Smooth muscle cell of the pulmonary artery (primary cell): ENCODE results near the gene RNASEH2A. TPM values are rescaled to one million over a fixed set of nuclear protein-coding genes. Genes with fewer than 3 reads are reported as not detected.

Source experiments
- total RNA-seq: library from RNA; depleted of rRNA; stranded (reverse); fragments of >200 nt; gene quantifications from 2 replicates; pipeline ENCODE4 v1.2.3, GENCODE V29; 2014

RNASEH2A gene
- 8.8 and 9.9 TPM in 2 replicates for total RNA-seq

GRCh38 chr19:12806242-12807081 lies at the start of gene RNASEH2A:
Gene RNASEH2A, plus strand, starts transcription at chr19:12806584. Its CDS starts 90 bp downstream, at chr19:12806674.

DNA sequence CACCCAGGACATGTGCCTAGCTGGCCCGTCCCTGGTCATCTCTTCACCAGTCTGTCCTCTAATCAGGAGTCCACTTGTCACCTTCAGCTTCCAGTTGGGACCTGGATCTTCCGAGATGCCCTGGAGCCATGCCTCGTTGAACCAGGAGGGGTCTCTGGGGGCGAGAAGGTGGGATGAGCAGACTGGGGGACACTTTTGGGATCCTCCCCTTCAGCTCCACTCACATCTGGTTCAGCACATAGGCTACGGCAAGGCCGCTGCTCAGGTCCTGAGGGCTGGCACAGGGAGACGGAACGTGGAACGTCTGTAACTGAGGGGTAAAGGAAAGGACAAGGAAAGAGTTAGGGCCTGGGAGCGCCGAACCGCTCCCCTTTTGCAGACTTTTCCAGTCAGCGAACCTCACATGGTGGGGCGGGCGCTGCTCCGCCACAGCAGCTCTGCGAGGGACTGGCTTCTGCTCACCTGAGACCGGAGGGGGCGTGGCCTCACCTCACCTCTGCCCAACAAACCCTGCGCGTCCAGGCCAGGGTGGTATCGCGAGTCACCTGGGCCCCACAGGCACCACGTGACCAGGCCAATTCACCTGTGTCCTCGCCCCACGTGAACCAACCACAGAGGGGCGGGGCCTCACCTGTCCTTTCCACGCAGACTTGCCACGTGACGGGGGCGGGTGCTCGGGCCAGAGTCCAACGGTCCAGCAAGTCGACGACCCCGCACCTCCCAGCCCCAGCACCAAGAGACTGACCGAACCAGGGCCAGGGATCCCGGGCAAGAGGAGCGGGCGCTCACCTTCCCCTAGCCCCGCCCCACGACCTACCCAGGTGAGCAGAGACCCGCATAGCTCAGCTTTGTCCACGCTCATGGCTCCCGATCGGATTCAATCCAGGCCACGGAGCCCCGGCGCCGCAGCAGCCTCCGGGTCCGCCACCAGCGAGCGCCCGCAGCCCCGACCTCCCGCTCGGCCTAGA lies 31.5 kb upstream of the RNASEH2A start, which contains the start of gene HOOK2:
Gene HOOK2 (minus strand): TSS at position 965 of the 968 bp plus-strand sequence. CDS start 103 bp downstream, at position 862.

GRCh38 chr19:12791345-12792050 lies 14.9 kb upstream of the RNASEH2A start, which contains the start of gene JUNB:
Gene JUNB, plus strand, starts transcription at chr19:12791486. Its CDS starts 286 bp downstream, at chr19:12791772.

DNA sequence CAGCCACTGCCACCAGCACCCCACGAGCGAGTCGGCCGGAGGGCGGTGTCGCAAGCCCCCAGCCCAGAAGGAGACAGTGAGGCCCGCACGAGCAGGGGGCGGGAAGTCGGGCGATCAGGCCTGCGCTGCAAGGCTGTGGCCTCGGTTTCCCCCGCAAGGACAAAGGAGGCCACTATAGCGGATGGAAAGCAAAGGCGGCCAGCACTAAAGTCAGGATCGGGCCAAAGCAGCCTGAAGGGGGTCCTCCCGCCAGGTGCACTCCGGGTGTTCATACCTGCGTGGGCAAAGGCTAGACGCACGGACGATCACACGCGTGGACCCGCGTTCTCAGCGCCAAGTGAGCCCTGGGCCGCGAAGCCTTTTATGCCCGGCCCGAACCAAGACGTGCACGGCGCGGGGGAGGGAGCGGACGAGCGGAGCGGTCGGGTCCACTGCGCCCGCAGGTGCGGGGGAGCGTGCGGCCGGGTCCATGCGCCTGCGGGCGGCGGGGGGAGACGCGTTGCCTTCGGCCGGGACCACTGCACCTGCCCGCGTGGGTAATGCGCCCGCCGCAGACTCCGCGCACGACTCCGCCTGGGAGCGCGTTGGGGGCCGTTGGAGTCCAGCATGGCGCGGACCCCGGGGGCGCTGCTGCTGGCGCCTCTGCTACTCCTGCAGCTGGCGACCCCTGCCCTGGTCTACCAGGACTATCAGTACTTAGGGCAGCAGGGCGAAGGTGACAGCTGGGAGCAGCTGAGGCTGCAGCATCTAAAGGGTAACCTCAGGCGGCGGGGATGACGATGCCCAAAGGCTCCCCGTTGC lies 4.7 kb upstream of the RNASEH2A start, which contains the start of the genes PRDX2 and THSD8:
Gene PRDX2 (minus strand): TSS at position 335 of the 801 bp plus-strand sequence. CDS start 539 bp downstream, outside the sequence.
Gene THSD8 (plus strand): TSS at position 604 of the 801 bp plus-strand sequence. CDS start 3 bp downstream, at position 607.

DNA sequence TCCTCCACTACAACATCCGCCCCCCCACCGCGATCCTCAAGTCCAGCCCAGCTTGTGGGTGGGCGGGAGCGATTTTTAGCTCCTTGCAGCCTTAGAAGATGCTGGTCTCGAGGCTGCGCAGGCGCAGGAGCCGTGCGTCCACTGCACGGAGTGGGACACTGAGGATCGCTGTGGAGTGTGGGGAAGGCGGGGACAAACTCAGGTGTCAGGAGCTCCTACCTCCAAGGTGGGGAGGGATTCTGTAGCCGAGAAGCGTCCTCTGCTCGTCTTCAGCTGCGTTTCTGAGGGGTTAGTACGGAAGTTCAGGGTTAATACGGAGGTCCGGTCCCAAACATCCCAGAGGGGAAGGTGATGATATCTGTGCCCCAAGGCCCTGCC lies 28.2 kb downstream of the RNASEH2A start, which contains the start of gene RTBDN:
Gene RTBDN (minus strand): TSS at position 14 of the 378 bp plus-strand sequence. CDS start 4,600 bp downstream, outside the sequence.

GRCh38 chr19:12838182-12838885 lies 31.9 kb downstream of the RNASEH2A start, which contains the start of gene MAST1:
Gene MAST1, plus strand, starts transcription at chr19:12838515. Its CDS starts 58 bp downstream, at chr19:12838573.

Other genes with a start within 250 kb of the RNASEH2A start
- 7.3 and 9.6 TPM in 2 replicates for gene ZNF490, start 195.8 kb upstream of the RNASEH2A start, total RNA-seq
- 13.7 and 15.4 TPM in 2 replicates for gene ZNF791, start 195.7 kb upstream of the RNASEH2A start, total RNA-seq
- 60.0 and 60.9 TPM in 2 replicates for gene MAN2B1, start 139.8 kb upstream of the RNASEH2A start, total RNA-seq
- 8.8 and 9.8 TPM in 2 replicates for gene WDR83, start 139.8 kb upstream of the RNASEH2A start, total RNA-seq
- 58.8 and 66.5 TPM in 2 replicates for gene DHPS, start 124.7 kb upstream of the RNASEH2A start, total RNA-seq
- gene GNG14, start 118.6 kb upstream of the RNASEH2A start, total RNA-seq: not detected in 2 replicates
- gene FBXW9, start 110.0 kb upstream of the RNASEH2A start, total RNA-seq: 5.5 and 6.4 TPM in 2 replicates
- 50.6 and 71.6 TPM in 2 replicates for gene TNPO2, start 82.7 kb upstream of the RNASEH2A start, total RNA-seq
- gene TRIR, start 71.9 kb upstream of the RNASEH2A start, total RNA-seq: 78.1 and 93.8 TPM in 2 replicates
- gene GET3, start 69.1 kb upstream of the RNASEH2A start, total RNA-seq: 61.8 and 67.5 TPM in 2 replicates
- gene BEST2, start 54.8 kb upstream of the RNASEH2A start, total RNA-seq: not detected in 2 replicates
- 18.5 and 26.7 TPM in 2 replicates for gene HOOK2, start 31.0 kb upstream of the RNASEH2A start, total RNA-seq
- 77.3 and 101 TPM in 2 replicates for gene JUNB, start 15.1 kb upstream of the RNASEH2A start, total RNA-seq
- 188 and 217 TPM in 2 replicates for gene PRDX2, start 4.8 kb upstream of the RNASEH2A start, total RNA-seq
- 0.13 TPM in 1 of 2 replicates, not detected in the other for gene THSD8, start 4.5 kb upstream of the RNASEH2A start, total RNA-seq
- not detected in 2 replicates for gene RTBDN, start 28.0 kb downstream of the RNASEH2A start, total RNA-seq
- 0.07 and 0.36 TPM in 2 replicates for gene MAST1, start 31.9 kb downstream of the RNASEH2A start, total RNA-seq
- 40.5 and 57.0 TPM in 2 replicates for gene DNASE2, start 74.9 kb downstream of the RNASEH2A start, total RNA-seq
- gene KLF1, start 80.6 kb downstream of the RNASEH2A start, total RNA-seq: not detected in 2 replicates
- 16.0 and 23.4 TPM in 2 replicates for gene GCDH, start 84.6 kb downstream of the RNASEH2A start, total RNA-seq
- gene SYCE2, start 112.7 kb downstream of the RNASEH2A start, total RNA-seq: 0.07 and 0.23 TPM in 2 replicates
- 71.0 and 86.5 TPM in 2 replicates for gene FARSA, start 127.1 kb downstream of the RNASEH2A start, total RNA-seq
- gene CALR, start 132.0 kb downstream of the RNASEH2A start, total RNA-seq: 1,777 and 1,839 TPM in 2 replicates
- 108 and 160 TPM in 2 replicates for gene RAD23A, start 139.3 kb downstream of the RNASEH2A start, total RNA-seq
- 9.5 and 12.9 TPM in 2 replicates for gene GADD45GIP1, start 150.6 kb downstream of the RNASEH2A start, total RNA-seq
- gene DAND5, start 163.0 kb downstream of the RNASEH2A start, total RNA-seq: 0.07 and 0.13 TPM in 2 replicates
- 125 and 151 TPM in 2 replicates for gene NFIX, start 188.9 kb downstream of the RNASEH2A start, total RNA-seq